Right renal cortex interstitium (tissue), 3 donors: ENCODE results near the gene TJP2. TPM values are rescaled to one million over a fixed set of nuclear protein-coding genes. Genes with fewer than 3 reads are reported as not detected.

Experiments
- DNase-seq, 3 donors: peaks; one replicate each; pipeline ENCODE4 v3.0.0-alpha.2; 2013; ENCODE audit warnings: low read depth in 3 of 3, low spot score in 2 of 3
- polyA plus RNA-seq, 3 donors: library from polyadenylated mRNA; unstranded; fragments of 120-200 nt; gene quantifications; one replicate each; pipeline ENCODE4 v1.2.1, GENCODE V29; 2013; ENCODE audit not compliant: insufficient read length in 3 of 3

TJP2 gene
- polyA plus RNA-seq, 3 donors, result 86.2 to 107 (median 97.9) TPM

- DNase-seq, result no peak
Measured at GRCh38 chr9:69221036-69221435, 47.0 kb downstream of the TJP2 start.

- no peak for DNase-seq
Measured at GRCh38 chr9:69222970-69223369, 48.9 kb downstream of the TJP2 start.

- no peak for DNase-seq
Measured at GRCh38 chr9:69223605-69224004, 49.5 kb downstream of the TJP2 start.

- DNase-seq, result no peak
Measured at GRCh38 chr9:69229367-69229766, 55.3 kb downstream of the TJP2 start.

GRCh38 chr9:69232135-69232534 lies 58.1 kb downstream of the TJP2 start:
- no peak for DNase-seq

GRCh38 chr9:69234683-69235082 lies 60.6 kb downstream of the TJP2 start:
- DNase-seq, result no peak

GRCh38 chr9:69236188-69236587 lies 62.1 kb downstream of the TJP2 start:
- DNase-seq, result no peak

- no peak for DNase-seq
Measured at GRCh38 chr9:69237702-69238295, 63.7 kb downstream of the TJP2 start.

- DNase-seq, result no peak
Measured at GRCh38 chr9:69243116-69243515, 69.0 kb downstream of the TJP2 start.

- no peak for DNase-seq
Measured at GRCh38 chr9:69246629-69247028, 72.6 kb downstream of the TJP2 start.

GRCh38 chr9:69248005-69248404 lies 73.9 kb downstream of the TJP2 start:
- DNase-seq, result no peak

GRCh38 chr9:69249337-69249736 lies 75.3 kb downstream of the TJP2 start:
- no peak for DNase-seq

- no peak for DNase-seq
Measured at GRCh38 chr9:69250681-69251080, 76.6 kb downstream of the TJP2 start.

- no peak for DNase-seq
Measured at GRCh38 chr9:69252436-69252835, 78.4 kb downstream of the TJP2 start.

GRCh38 chr9:69253057-69253456 lies 79.0 kb downstream of the TJP2 start:
- DNase-seq, result no peak

GRCh38 chr9:69254223-69254622 lies 80.1 kb downstream of the TJP2 start:
- DNase-seq, result no peak

- no peak for DNase-seq
Measured at GRCh38 chr9:69255591-69255990, 81.5 kb downstream of the TJP2 start.

- no peak for DNase-seq
Measured at GRCh38 chr9:69258551-69258950, 84.5 kb downstream of the TJP2 start.

GRCh38 chr9:69260161-69260560 lies 86.1 kb downstream of the TJP2 start:
- DNase-seq, result no peak

- DNase-seq, result no peak
Measured at GRCh38 chr9:69261636-69262035, 87.6 kb downstream of the TJP2 start.

GRCh38 chr9:69264526-69264925 lies 90.4 kb downstream of the TJP2 start:
- DNase-seq, result no peak

- DNase-seq, result no peak
Measured at GRCh38 chr9:69265891-69266290, 91.8 kb downstream of the TJP2 start.

- no peak for DNase-seq
Measured at GRCh38 chr9:69272212-69272611, 98.1 kb downstream of the TJP2 start.
